H9 (cell line): ENCODE data around the gene SLIT2. TPM values are rescaled to one million over a fixed set of nuclear protein-coding genes. Genes with fewer than 3 reads are reported as not detected.

Experiments used
- DNase-seq: peaks from one replicate; pipeline ENCODE4 v3.0.0-alpha.2; 2017
- H2AFZ ChIP-seq: one replicate; pipeline ENCODE4 v1.6.1; 2013; ENCODE audit warnings: mild to moderate bottlenecking, low read length, control low read depth, moderate library complexity
- H2AK5ac ChIP-seq: 2 replicates; pipeline ENCODE4 v1.6.1; 2013; ENCODE audit warnings: low read length, control low read depth, mixed read lengths; ENCODE audit not compliant: insufficient read length
- H2BK120ac ChIP-seq: one replicate; pipeline ENCODE4 v1.6.1; 2013; ENCODE audit warnings: low read depth, mild to moderate bottlenecking, low read length, control low read depth, inconsistent platforms; ENCODE audit not compliant: poor library complexity, severe bottlenecking
- H2BK12ac ChIP-seq: 2 replicates; pipeline ENCODE4 v1.6.1; 2013; ENCODE audit warnings: low read length, control low read depth, mixed read lengths, low read depth; ENCODE audit not compliant: insufficient read length
- H2BK15ac ChIP-seq: 2 replicates; pipeline ENCODE4 v1.6.1; 2013; ENCODE audit warnings: low read depth, low read length, control low read depth
- H2BK20ac ChIP-seq: one replicate; pipeline ENCODE4 v1.6.1; 2013; ENCODE audit warnings: low read depth, mild to moderate bottlenecking, low read length, control low read depth, inconsistent platforms; ENCODE audit not compliant: poor library complexity, severe bottlenecking
- H2BK5ac ChIP-seq: 2 replicates; pipeline ENCODE4 v1.6.1; 2013; ENCODE audit warnings: low read length, control low read depth, mixed read lengths; ENCODE audit not compliant: insufficient read length
- H3K14ac ChIP-seq: 2 replicates; pipeline ENCODE4 v1.6.1; 2013; ENCODE audit warnings: low read length, control low read depth; ENCODE audit not compliant: insufficient read depth
- H3K18ac ChIP-seq: 2 replicates; pipeline ENCODE4 v1.6.1; 2013; ENCODE audit warnings: low read depth, mild to moderate bottlenecking, mixed read lengths, low read length, control low read depth; ENCODE audit not compliant: insufficient read length
- H3K23ac ChIP-seq: 2 replicates; pipeline ENCODE4 v1.6.1; 2013; ENCODE audit warnings: low read length, control low read depth, mixed read lengths, low read depth; ENCODE audit not compliant: insufficient read length
- H3K23me2 ChIP-seq: 2 replicates; pipeline ENCODE4 v1.6.1; 2013; ENCODE audit warnings: low read depth, mild to moderate bottlenecking, mixed read lengths, low read length, control low read depth; ENCODE audit not compliant: insufficient read length, poor library complexity, severe bottlenecking
- H3K27ac ChIP-seq: 2 replicates; pipeline ENCODE4 v1.5.1; 2013; ENCODE audit warnings: low read length, control low read depth, mixed read lengths, low read depth; ENCODE audit not compliant: insufficient read length
- H3K27me3 ChIP-seq: 2 replicates; pipeline ENCODE4 v1.6.1; 2013; ENCODE audit warnings: low read length, control low read depth, inconsistent platforms; ENCODE audit not compliant: insufficient read depth
- H3K4ac ChIP-seq: 2 replicates; pipeline ENCODE4 v1.6.1; 2013; ENCODE audit warnings: low read depth, mild to moderate bottlenecking, control low read depth, inconsistent platforms, low read length, moderate library complexity
- H3K4me1 ChIP-seq: 2 replicates; pipeline ENCODE4 v1.6.1; 2013; ENCODE audit warnings: low read length, control low read depth, inconsistent platforms; ENCODE audit not compliant: insufficient read depth
- H3K4me2 ChIP-seq: 2 replicates; pipeline ENCODE4 v1.6.1; 2013; ENCODE audit warnings: low read length, control low read depth, mixed read lengths; ENCODE audit not compliant: insufficient read length, insufficient read depth
- H3K56ac ChIP-seq: 2 replicates; pipeline ENCODE4 v1.6.1; 2013; ENCODE audit warnings: low read depth, mild to moderate bottlenecking, mixed read lengths, low read length, control low read depth; ENCODE audit not compliant: insufficient read length
- H3K79me1 ChIP-seq: 2 replicates; pipeline ENCODE4 v1.6.1; 2013; ENCODE audit warnings: low read depth, mild to moderate bottlenecking, moderate library complexity, low read length, control low read depth, inconsistent platforms; ENCODE audit not compliant: insufficient read depth, poor library complexity, severe bottlenecking
- H3K79me2 ChIP-seq: 2 replicates; pipeline ENCODE4 v1.6.1; 2013; ENCODE audit warnings: low read length, control low read depth, inconsistent platforms; ENCODE audit not compliant: insufficient read depth
- H3K9ac ChIP-seq: 2 replicates; pipeline ENCODE4 v1.6.1; 2013; ENCODE audit warnings: low read length, control low read depth, mixed read lengths; ENCODE audit not compliant: insufficient read length; ENCODE audit errors: extremely low read depth
- H3K9me3 ChIP-seq: one replicate; pipeline ENCODE4 v1.6.1; 2013; ENCODE audit warnings: low read depth, low read length, inconsistent platforms; ENCODE audit not compliant: control insufficient read depth
- H3T11ph ChIP-seq: one replicate; pipeline ENCODE4 v1.6.1; 2013; ENCODE audit warnings: mild to moderate bottlenecking, low read length, control low read depth, inconsistent platforms
- H4K20me1 ChIP-seq: one replicate; pipeline ENCODE4 v1.6.1; 2013; ENCODE audit not compliant: control insufficient read depth, insufficient read length, insufficient read depth
- H4K5ac ChIP-seq: 2 replicates; pipeline ENCODE4 v1.6.1; 2013; ENCODE audit warnings: low read depth, mild to moderate bottlenecking, mixed read lengths, low read length, control low read depth; ENCODE audit not compliant: insufficient read length
- H4K8ac ChIP-seq: replicated peaks from 2 replicates; pipeline ENCODE4 v1.6.1; 2013; ENCODE audit warnings: low read length, control low read depth, mixed read lengths, low read depth; ENCODE audit not compliant: insufficient read length
- H4K91ac ChIP-seq: 2 replicates; pipeline ENCODE4 v1.6.1; 2013; ENCODE audit warnings: low read depth, mild to moderate bottlenecking, moderate library complexity, mixed read lengths, low read length, control low read depth; ENCODE audit not compliant: insufficient read length
- H3K27ac Mint-ChIP-seq, 3 experiments: 2 replicates in 2 of 3; 3 replicates in 1 of 3; pipeline ENCODE4 v1.8.0; 2020 to 2021; ENCODE audit warnings: mixed read lengths in 3 of 3, mild to moderate bottlenecking in 1 of 3, moderate library complexity in 1 of 3
- H3K27me3 Mint-ChIP-seq: 2 replicates; pipeline ENCODE4 v1.8.0; 2021; ENCODE audit warnings: low read depth, mild to moderate bottlenecking, moderate library complexity, mixed read lengths
- H3K36me3 Mint-ChIP-seq, 3 experiments: 2 replicates in 2 of 3; 3 replicates in 1 of 3; pipeline ENCODE4 v1.8.0; 2020 to 2021; ENCODE audit warnings: low read depth in 3 of 3, mixed read lengths in 3 of 3; ENCODE audit not compliant: insufficient read depth in 1 of 3
- H3K4me1 Mint-ChIP-seq, 2 experiments: 2 replicates each; pipeline ENCODE4 v1.8.0; 2020; ENCODE audit warnings: mixed read lengths in 2 of 2
- H3K4me3 Mint-ChIP-seq, 2 experiments: 2 replicates in 1 of 2; 3 replicates in 1 of 2; pipeline ENCODE4 v1.8.0; 2020 to 2021; ENCODE audit warnings: mild to moderate bottlenecking in 2 of 2, mixed read lengths in 2 of 2, moderate library complexity in 1 of 2
- H3K9me3 Mint-ChIP-seq, 2 experiments: 2 replicates in 1 of 2; 3 replicates in 1 of 2; pipeline ENCODE4 v1.8.0; 2020; ENCODE audit warnings: mild to moderate bottlenecking in 2 of 2, mixed read lengths in 2 of 2, moderate library complexity in 1 of 2
- CTCF ChIP-seq: fragments of 200-600 bp; sonication (generic); conservative IDR thresholded peaks from 3 replicates; pipeline ENCODE4 v1.8.0; 2021; ENCODE audit warnings: antibody characterized with exemption, mild to moderate bottlenecking
- WGBS: extraction: QIAGEN DNeasy Blood & Tissue Kit; methylation state at CpG from one replicate; pipeline ENCODE4 v1.1.7; 2013; ENCODE audit warnings: missing lambda C conversion rate, low lambda C conversion rate, mixed read lengths; ENCODE audit not compliant: insufficient read length; ENCODE audit errors: extremely low coverage; 5-methylcytosine and 5-hydroxymethylcytosine counted together
- total RNA-seq: library from RNA; stranded (reverse); gene quantifications from 2 replicates; pipeline ENCODE4 v1.2.1, GENCODE V29; 2021

Gene SLIT2
- total RNA-seq, 1 experiment from 2014 or later = 1.3 TPM

- Histone ChIP-seq H3T11ph (no peak overlapping the region), H4K91ac (no peak overlapping the region), H3K9ac (no peak overlapping the region), H3K27ac (no peak overlapping the region), H2BK20ac (no peak overlapping the region), H3K79me1 (no peaks in the 10 kb centered on the region), H3K14ac (no peak overlapping the region), H2AFZ (no peak overlapping the region), H2AK5ac (no peak overlapping the region), H4K8ac (no peak overlapping the region), H3K56ac (no peak overlapping the region), H3K23me2 (no peaks in the 10 kb centered on the region), H3K9me3 (no peaks in the 10 kb centered on the region), H2BK5ac (no peak overlapping the region), H2BK12ac (no peak overlapping the region), H3K4ac (no peak overlapping the region), H3K27me3 (no peaks in the 10 kb centered on the region), H4K5ac (no peak overlapping the region), H2BK120ac (no peak overlapping the region), H3K18ac (no peak overlapping the region), H2BK15ac (no peak overlapping the region), H3K4me1 (no peaks in the 10 kb centered on the region; the same call in 1 of the 2 replicates), H3K23ac (no peak overlapping the region), H4K20me1 (no peaks in the 10 kb centered on the region), H3K4me2 (no peak overlapping the region), H3K79me2 (no peaks in the 10 kb centered on the region)
- no CpG with 5 or more reads among the region's 1 CpG for WGBS
- H3K27ac Mint-ChIP-seq = no peak overlapping the region
- no peak for TF ChIP-seq CTCF
- no peaks in the 10 kb centered on the region for H3K36me3 Mint-ChIP-seq
- H3K9me3 Mint-ChIP-seq = no peaks in the 10 kb centered on the region
- no peak overlapping the region for H3K4me3 Mint-ChIP-seq
- no peak for DNase-seq
- peaks cover 22 to 25% of the 10 kb centered on the region in 2 experiments for H3K4me1 Mint-ChIP-seq
- no peaks in the 10 kb centered on the region; the same call in 1 of the 2 replicates for H3K27me3 Mint-ChIP-seq
Observed at GRCh38 chr4:20217521-20217920, 34.2 kb upstream of the SLIT2 start.
